Type B pancreatic cell (in vitro differentiated cells): ENCODE data around the gene PIK3C3. TPM values are rescaled to one million over a fixed set of nuclear protein-coding genes. Genes with fewer than 3 reads are reported as not detected.

Source experiments
- DNase-seq: peaks from one replicate; pipeline ENCODE4 v3.0.0; 2021; ENCODE audit warnings: mixed read lengths; ENCODE audit not compliant: unreplicated experiment; ENCODE audit errors: extremely low spot score
- H3K27ac Mint-ChIP-seq: 2 replicates; pipeline ENCODE4 v1.8.0; 2021; ENCODE audit warnings: mild to moderate bottlenecking, mixed read lengths
- H3K27me3 Mint-ChIP-seq: 2 replicates; pipeline ENCODE4 v1.8.0; 2021; ENCODE audit warnings: mixed read lengths
- H3K36me3 Mint-ChIP-seq: 2 replicates; pipeline ENCODE4 v1.8.0; 2021; ENCODE audit warnings: mixed read lengths
- H3K4me1 Mint-ChIP-seq: one replicate; pipeline ENCODE4 v1.8.0; 2021; ENCODE audit warnings: mixed read lengths; ENCODE audit not compliant: unreplicated experiment
- H3K4me3 Mint-ChIP-seq: 2 replicates; pipeline ENCODE4 v1.8.0; 2021; ENCODE audit warnings: mild to moderate bottlenecking, mixed read lengths
- H3K9me3 Mint-ChIP-seq: 2 replicates; pipeline ENCODE4 v1.8.0; 2021; ENCODE audit warnings: mixed read lengths
- total RNA-seq: library from RNA; stranded (reverse); gene quantifications from 2 replicates; pipeline ENCODE4 v1.2.1, GENCODE V29; 2021; ENCODE audit warnings: low replicate concordance
- TF ChIP-seq, protein P1 (sequence below): fragments of 200-600 bp; sonication (generic); conservative IDR thresholded peaks from 2 replicates; pipeline ENCODE4 v1.5.0; 2021; ENCODE audit warnings: antibody characterized with exemption, mild to moderate bottlenecking

PIK3C3 gene
- total RNA-seq, 1 donor from 2014 or later, result 58.6 TPM

DNA sequence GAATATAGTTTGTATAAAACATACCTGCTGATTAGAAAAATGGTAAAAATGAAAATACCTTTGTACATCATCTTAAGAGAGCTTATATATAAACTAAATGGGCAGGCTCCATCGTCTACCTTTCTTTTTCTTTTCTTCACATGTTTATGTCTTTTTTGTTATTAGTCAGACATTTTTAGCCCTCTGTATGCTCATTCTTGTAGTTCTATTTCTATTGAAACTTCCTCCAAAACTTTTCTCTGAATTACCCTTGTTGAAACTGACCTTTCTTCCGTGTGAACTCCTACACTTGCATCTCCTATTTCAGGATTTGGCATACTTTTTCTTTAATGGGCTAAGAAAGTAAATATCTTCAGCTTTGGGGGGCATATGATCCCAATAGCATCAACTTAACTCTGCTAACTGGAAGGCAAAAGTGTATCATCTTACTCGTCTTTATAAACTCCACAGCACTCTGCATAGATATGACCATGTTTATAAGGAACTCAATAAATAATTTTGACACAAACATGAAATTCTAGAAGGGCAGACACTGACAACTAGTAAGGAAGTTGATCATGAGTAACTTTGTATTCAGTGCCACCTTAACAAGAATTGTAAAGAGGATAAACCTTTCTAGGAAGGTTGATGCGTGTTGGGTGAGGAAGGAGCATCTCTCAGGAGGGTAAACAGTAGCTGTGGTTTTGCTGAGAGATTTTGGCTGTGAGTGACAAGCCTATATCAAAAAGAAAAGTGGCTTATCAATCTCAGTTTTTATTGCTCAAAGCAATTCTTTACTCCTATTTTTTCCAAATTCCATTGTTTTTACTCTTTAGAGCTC, 127.6 kb downstream of the PIK3C3 start:
- H3K4me1 Mint-ChIP-seq, result no peaks in the 10 kb centered on the region
- TF ChIP-seq, protein P1, sequence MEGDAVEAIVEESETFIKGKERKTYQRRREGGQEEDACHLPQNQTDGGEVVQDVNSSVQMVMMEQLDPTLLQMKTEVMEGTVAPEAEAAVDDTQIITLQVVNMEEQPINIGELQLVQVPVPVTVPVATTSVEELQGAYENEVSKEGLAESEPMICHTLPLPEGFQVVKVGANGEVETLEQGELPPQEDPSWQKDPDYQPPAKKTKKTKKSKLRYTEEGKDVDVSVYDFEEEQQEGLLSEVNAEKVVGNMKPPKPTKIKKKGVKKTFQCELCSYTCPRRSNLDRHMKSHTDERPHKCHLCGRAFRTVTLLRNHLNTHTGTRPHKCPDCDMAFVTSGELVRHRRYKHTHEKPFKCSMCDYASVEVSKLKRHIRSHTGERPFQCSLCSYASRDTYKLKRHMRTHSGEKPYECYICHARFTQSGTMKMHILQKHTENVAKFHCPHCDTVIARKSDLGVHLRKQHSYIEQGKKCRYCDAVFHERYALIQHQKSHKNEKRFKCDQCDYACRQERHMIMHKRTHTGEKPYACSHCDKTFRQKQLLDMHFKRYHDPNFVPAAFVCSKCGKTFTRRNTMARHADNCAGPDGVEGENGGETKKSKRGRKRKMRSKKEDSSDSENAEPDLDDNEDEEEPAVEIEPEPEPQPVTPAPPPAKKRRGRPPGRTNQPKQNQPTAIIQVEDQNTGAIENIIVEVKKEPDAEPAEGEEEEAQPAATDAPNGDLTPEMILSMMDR, result no peak

GRCh38 chr18:42086288-42086687, 131.3 kb downstream of the PIK3C3 start:
- H3K36me3 Mint-ChIP-seq, result peaks cover 10% of the 10 kb centered on the region
- no peaks in the 10 kb centered on the region for H3K27me3 Mint-ChIP-seq
- DNase-seq, result no peak
- no peaks in the 10 kb centered on the region for H3K4me1 Mint-ChIP-seq
- H3K9me3 Mint-ChIP-seq, result no peaks in the 10 kb centered on the region
- no peak overlapping the region for H3K27ac Mint-ChIP-seq
- TF ChIP-seq, protein P1, result no peak
- H3K4me3 Mint-ChIP-seq, result no peak overlapping the region

More for the DNA sequence above, 127.6 kb downstream of the PIK3C3 start:
- Mint-ChIP-seq H3K9me3 (no peaks in the 10 kb centered on the region), H3K36me3 (peaks cover 18% of the 10 kb centered on the region), H3K27ac (no peak overlapping the region), H3K4me3 (no peak overlapping the region), H3K27me3 (no peaks in the 10 kb centered on the region)
- DNase-seq, result no peak

GRCh38 chr18:42087235-42087634, 132.2 kb downstream of the PIK3C3 start:
- Mint-ChIP-seq H3K27me3 (no peaks in the 10 kb centered on the region), H3K4me1 (no peaks in the 10 kb centered on the region), H3K36me3 (peaks cover 10% of the 10 kb centered on the region), H3K9me3 (no peaks in the 10 kb centered on the region), H3K27ac (no peak overlapping the region), H3K4me3 (no peak overlapping the region)
- TF ChIP-seq, protein P1, result no peak
- DNase-seq, result no peak

- H3K27ac Mint-ChIP-seq, result no peak overlapping the region
- H3K4me1 Mint-ChIP-seq, result no peaks in the 10 kb centered on the region
- no peak overlapping the region for H3K4me3 Mint-ChIP-seq
Observed at GRCh38 chr18:42087876-42088275, 132.8 kb downstream of the PIK3C3 start.

DNA sequence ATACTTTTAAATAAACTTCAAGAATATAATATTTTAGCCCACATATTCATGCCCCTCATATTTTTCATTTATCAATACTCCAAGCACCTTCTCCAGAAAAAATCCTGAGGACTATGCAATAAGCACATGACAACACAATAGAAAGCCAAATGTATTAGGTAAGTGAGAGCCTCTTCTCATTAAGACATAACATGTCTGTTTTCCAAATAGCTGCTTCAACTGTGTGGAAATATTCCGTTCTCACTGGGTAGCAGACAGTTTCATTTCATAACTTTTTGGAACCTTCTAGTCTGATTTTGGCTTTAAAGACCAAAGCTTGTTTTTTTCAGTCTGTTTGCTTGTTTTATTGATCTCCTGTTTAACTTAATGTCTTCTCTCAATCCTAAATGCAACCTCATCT, 137.8 kb downstream of the PIK3C3 start:
- TF ChIP-seq, protein P1, result no peak
- no peaks in the 10 kb centered on the region for H3K36me3 Mint-ChIP-seq
- no peak overlapping the region for H3K4me3 Mint-ChIP-seq
- H3K9me3 Mint-ChIP-seq, result no peaks in the 10 kb centered on the region
- no peak for DNase-seq
- H3K27me3 Mint-ChIP-seq, result no peaks in the 10 kb centered on the region
- H3K4me1 Mint-ChIP-seq, result no peaks in the 10 kb centered on the region
- H3K27ac Mint-ChIP-seq, result no peak overlapping the region

More at GRCh38 chr18:42087876-42088275, 132.8 kb downstream of the PIK3C3 start:
- Mint-ChIP-seq H3K27me3 (no peaks in the 10 kb centered on the region), H3K9me3 (no peaks in the 10 kb centered on the region), H3K36me3 (peaks cover 6% of the 10 kb centered on the region)
- DNase-seq, result no peak
- TF ChIP-seq, protein P1, result no peak
